HG02884 (cell line): ENCODE data around the gene MRPS14.
A peak's percentile ranks its signal among the peaks of the same experiment; 100 is the strongest.
"Not testable (repeated sequence)": the region's sequence is repeated elsewhere in the genome, so short reads cannot be mapped to it uniquely, and the experiment has no call there.

Experiments used
- ATAC-seq: cut with Tn5 transposase; IDR thresholded peaks from one replicate; pipeline ENCODE4 v1.9.1; 2021; ENCODE audit warnings: mild to moderate bottlenecking, moderate library complexity; ENCODE audit not compliant: unreplicated experiment

Gene MRPS14

DNA sequence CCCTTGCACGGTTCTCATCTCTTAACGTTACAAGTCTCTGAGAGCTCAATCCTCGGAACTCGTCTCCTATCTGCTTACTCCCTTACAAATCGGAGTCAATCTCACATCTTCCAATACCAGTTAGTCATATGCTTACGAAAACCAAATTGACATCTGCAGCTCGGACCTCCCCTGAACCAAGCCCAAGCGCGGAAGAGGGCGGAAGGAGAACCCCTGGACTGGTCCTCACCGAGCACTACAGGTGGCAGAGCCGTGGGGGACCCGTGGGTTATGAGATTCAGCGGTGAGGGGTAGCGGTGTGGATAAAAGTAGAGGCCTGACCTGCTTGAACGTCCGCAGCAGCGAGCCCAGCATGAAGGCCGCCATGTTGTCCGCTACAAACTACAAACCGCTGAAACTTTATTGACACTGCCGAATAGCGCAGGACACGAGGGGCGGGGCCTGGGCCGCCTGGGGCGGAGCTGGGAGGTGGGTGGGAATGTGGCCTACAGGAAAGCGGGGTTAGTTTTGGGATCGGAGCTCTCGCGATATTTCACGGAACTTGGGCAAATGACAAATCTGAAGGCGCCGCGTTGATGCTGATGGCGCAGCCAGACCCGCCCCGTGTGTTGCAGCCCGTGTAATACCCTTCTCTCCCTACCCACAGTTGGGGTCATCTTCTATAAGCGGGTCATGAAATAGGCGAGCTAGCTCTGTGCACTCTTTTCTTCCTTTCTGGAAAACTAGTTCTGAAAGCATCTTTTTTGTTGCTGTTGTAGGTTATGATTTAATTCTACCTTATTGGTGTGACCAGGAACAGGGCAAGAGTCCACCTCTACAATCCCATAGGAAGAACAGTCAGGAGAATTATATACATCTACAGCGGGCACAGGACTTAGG, at the start of gene MRPS14:
Gene MRPS14 (minus strand): TSS at position 383 of the 879 bp plus-strand sequence. CDS start 17 bp downstream, at position 366.
- ATAC-seq = peak; percentile 93

DNA sequence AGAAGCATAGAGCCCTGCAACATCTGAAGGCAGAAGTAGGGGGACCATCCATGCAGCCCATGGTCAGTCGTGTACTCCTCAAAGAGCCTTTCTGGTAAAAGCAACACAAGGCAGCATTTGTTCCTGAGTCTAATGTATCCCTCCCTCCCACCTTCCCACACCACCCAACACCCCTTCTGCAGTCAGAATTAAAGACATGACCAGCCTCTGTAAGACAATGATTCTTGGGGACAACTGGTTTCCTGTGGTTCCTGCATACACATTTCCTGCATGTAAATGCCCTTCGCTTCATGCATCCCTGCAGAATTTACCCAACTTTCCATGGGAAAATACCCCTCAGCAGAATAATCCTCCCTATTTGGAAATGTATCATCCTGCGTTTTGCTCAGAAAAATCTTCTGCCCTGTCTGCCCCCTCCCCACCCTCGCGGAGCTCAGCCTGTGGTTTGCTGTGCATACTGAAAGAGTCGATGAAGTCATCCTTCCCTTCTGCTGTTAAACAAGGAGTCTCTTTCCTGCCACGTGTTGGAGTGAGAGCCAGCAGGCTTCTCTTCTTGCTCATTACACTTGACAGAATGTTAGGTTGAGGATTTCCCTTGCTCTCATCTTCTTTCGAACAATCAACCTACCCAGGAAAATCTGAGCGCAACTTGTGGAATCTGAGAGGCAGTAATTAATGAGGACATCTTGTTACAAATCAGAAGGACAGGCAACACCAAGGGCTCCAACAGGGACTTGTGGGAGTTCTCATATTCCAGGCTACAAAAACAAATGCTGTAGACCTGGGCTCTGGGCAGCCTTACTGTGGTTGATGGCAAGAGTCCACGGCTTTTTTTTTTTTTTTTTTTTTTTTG, 49.1 kb upstream of the MRPS14 start:
- peak; percentile 68 for ATAC-seq

DNA sequence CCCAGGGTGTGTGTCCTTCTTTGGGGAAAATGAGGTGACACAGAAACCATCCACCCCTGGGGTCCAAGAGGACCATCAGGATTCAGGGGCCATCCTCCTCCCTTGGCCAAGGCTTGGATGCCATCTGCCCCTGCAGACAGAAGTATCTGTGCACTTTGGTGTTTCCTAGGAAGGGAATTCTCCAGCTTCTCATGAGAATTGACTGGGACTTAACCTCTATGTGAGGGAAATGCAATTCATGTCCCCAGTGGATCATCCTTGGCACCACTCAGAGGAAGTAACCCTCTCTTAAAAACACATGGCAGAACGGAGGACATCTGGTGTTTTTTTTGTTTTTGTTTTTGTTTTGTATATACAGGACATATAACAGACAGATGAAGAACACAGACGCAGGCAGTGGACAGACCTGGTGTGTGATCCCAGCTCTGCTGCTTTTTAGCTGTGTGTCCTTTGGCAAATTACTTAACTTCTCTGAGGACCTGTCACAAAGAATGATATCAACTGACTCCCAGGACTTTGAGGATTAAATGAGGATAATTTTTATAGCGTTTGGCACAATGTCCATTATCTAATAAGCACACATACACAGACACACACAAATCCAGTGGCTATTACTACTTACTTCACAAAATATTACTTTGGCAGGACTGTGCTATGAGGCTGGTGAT, 48.2 kb upstream of the MRPS14 start:
- ATAC-seq = no peak

GRCh38 chr1:175070818-175071217, 47.6 kb upstream of the MRPS14 start:
- no peak for ATAC-seq

- ATAC-seq = no peak
Measured at GRCh38 chr1:175067362-175068106, 44.3 kb upstream of the MRPS14 start, which contains the start of gene TNN. Gene TNN, plus strand, starts transcription at chr1:175067833. Its CDS starts 9,586 bp downstream, at chr1:175077419.

DNA sequence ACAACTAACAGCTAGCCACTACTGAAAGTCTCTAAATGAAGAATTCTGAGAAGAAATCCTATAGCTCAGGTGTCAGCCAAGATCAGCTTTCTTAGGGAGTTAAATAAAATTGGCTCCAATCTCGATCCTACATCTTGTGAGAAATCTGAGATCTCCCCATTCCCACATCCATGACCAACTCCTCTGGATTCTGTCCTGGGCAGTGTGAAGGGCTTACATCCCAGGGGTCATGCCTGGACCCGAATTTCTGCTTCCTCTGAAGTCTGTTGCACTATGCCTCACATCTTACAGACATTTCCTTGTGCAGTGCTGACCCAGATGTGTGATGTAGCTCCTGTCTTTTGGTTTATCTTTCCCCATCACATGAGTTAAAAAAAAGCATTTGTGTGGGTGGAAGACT, 39.6 kb upstream of the MRPS14 start:
- ATAC-seq = no peak

- ATAC-seq = no peak
Measured at GRCh38 chr1:175062339-175062738, 39.1 kb upstream of the MRPS14 start.

- no peak for ATAC-seq
Measured at GRCh38 chr1:175054736-175055135, 31.5 kb upstream of the MRPS14 start.

GRCh38 chr1:175050992-175051391, 27.8 kb upstream of the MRPS14 start:
- ATAC-seq = no peak

- ATAC-seq = no peak
Measured at GRCh38 chr1:175045519-175045918, 22.3 kb upstream of the MRPS14 start.

- ATAC-seq = no peak
Measured at GRCh38 chr1:175045097-175045496, 21.9 kb upstream of the MRPS14 start.

DNA sequence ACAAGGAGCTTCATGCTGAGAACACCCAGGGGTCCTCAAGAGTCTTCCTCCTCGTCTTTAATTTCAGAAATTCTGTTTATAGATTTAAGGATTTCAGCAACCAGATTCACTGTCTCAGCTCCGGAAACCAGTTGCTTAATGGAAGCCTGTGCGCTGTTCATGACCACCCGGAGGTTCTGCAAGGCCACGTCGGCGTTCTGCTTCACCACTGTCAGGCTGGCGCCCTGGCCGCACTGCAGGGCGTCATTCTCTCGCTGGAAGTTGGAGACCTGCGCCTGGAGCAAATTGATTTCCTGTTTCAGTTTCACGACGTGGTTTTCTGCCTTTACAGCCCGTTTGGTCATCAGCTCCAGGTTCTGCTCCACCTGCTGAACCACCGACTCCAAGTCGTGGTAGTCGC, 21.4 kb upstream of the MRPS14 start:
- ATAC-seq = not testable (repeated sequence)

DNA sequence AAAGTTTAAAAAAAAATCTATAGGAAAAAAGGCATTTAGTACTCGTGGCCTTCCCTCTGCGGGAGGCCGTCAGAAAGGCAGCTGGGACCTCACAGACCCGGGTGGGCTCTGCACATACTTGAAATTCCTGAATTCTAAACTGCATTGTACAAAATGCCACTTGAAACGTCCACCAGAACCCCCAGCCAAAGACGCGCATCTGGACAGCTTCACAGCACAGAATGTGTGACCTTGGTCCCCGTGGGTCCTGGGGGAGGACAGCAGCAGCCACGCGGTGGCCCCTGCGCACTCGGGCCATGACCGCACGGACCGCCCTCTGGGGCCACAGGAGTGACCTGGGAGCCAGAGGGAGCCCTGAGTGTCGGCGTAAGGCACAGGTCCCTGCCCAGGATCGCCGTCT, 20.6 kb upstream of the MRPS14 start:
- ATAC-seq = no peak

GRCh38 chr1:175042650-175043049, 19.4 kb upstream of the MRPS14 start:
- ATAC-seq = no peak

DNA sequence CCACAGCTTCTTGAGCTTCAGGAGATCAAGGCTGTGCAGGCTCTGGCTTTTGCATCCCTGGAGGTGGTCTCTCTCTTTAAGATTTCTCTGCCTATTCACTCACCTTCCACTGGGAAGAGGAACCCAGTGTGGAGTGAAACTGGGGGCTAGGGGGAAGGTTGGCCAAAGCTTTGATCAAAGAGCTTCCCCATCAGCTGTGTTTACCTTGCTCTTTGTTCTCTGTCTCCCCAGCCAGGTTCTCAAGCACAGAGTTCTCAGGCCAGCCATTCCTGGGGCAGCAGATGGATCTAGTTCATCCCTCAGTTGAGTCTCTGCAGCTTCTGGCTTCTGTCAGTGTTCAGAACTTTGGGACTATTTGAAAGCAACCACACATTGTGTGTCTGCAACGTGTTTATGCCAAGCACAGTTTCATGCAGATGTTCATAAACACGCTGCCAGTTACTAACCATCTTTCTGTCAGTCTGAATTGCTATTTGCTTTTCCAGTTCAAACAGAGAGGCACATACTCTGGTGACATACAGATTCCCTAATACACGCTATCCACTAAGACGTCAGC, 17.2 kb upstream of the MRPS14 start:
- no peak for ATAC-seq

DNA sequence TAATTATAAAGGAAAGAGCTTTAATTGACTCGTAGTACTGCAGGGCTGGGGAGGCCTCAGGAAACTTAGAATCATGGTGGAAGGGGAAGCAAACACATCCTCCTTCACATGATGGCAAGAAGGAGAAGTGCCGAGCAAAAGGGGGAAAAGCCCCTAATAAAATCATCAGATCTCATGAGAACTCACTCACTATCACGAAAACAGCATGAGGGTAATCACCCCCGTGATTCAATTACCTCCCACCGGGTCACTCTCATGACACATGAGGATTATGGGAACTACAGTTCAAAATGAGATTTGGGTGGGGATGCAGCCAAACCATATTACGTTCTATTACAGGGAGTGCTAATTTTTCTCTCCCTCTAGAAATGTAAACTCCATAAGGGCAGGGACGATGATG, 14.2 kb upstream of the MRPS14 start:
- ATAC-seq = no peak

- no peak for ATAC-seq
Measured at GRCh38 chr1:175036476-175036875, 13.3 kb upstream of the MRPS14 start.

GRCh38 chr1:175035865-175036264, 12.6 kb upstream of the MRPS14 start:
- ATAC-seq = no peak

- no peak for ATAC-seq
Measured at GRCh38 chr1:175034775-175035174, 11.6 kb upstream of the MRPS14 start.

- no peak for ATAC-seq
Measured at GRCh38 chr1:175033953-175034352, 10.7 kb upstream of the MRPS14 start.
